ENCODE data around the gene PCK2.
"Not testable (repeated sequence)": the region's sequence is repeated elsewhere in the genome, so short reads cannot be mapped to it uniquely, and the experiment has no call there.

Gene PCK2

DNA sequence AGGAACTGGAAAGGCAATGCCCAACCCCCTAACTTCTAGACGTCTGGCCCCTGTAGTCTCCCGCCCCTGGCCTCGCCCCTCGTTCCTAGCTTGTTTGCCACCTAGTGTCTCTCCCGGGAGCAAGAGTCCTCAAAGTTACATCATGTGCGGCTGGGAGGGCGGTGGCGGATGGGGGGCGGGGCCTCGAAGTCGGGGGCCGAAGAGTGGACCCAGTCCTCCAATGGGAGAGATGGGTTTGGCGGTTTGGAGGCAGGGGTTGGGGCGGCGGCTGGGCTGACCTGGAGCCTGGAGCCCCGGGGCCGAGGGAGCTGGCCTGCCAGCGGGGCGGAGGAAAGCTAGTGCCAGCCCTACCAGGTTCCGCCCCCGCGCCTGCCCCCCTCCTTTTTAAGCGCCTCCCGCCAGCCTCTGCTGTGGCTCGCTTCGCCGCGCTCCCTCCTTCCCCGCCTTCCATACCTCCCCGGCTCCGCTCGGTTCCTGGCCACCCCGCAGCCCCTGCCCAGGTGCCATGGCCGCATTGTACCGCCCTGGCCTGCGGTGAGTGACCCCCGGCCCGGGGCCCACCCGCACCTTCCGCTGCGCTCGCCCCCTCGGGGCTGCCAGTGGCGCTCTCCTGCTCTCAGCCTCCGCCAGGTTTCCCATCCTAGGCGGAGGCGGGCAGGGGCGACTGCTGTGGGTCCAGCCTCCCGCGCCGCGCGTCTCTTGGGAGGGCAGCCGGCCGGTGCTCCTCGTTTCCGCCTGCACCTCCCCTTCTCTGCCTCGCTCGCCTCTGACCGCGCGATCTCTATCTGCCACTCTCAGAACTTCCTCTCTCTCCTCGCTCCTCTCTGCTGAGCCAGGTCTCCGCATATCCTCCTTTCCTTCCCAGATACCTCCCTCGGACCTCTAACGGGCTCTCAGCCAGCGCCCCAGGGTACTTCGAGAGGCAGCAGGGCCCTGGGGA, at the start of gene PCK2:
TSS of gene PCK2 (plus strand) at position 411 of the 940 bp plus-strand sequence. CDS start at position 506, 95 bp downstream.
- peak; percentile 57 for DNase-seq (ENCODE audit: low spot score)

DNA sequence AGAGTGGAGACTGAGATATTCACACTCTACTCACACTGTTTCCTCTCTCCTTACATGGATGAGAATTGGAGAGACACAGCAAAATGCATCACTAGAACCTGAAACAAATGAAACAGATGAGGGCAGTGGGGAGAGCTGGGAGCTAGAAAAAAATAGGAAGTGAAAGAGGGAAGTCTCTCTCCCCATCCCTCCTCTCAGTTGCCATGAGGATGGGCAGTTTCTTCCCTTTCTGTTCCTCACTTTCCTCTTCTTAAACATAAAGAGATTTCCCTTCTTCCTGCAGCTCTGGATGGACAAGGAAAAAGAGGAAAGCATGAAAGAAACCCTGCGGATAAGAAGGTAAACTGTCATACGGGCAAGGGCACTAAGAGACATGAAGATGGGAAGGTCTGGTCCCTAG, 45.1 kb upstream of the PCK2 start:
- not testable (repeated sequence) for DNase-seq (ENCODE audit: low spot score)

DNA sequence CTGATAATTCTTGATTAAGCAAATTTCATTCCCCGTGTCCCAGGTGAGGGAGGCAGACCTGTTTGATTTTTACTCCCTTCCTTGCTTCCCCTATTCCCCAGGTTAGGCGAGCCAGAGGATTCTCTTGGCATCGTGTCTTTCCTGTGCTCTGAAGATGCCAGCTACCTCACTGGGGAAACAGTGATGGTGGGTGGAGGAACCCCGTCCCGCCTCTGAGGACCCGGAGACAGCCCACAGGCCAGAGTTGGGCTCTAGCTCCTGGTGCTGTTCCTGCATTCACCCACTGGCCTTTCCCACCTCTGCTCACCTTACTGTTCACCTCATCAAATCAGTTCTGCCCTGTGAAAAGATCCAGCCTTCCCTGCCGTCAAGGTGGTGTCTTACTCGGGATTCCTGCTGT, 43.4 kb upstream of the PCK2 start:
- DNase-seq (ENCODE audit: low spot score): not testable (repeated sequence)

DNA sequence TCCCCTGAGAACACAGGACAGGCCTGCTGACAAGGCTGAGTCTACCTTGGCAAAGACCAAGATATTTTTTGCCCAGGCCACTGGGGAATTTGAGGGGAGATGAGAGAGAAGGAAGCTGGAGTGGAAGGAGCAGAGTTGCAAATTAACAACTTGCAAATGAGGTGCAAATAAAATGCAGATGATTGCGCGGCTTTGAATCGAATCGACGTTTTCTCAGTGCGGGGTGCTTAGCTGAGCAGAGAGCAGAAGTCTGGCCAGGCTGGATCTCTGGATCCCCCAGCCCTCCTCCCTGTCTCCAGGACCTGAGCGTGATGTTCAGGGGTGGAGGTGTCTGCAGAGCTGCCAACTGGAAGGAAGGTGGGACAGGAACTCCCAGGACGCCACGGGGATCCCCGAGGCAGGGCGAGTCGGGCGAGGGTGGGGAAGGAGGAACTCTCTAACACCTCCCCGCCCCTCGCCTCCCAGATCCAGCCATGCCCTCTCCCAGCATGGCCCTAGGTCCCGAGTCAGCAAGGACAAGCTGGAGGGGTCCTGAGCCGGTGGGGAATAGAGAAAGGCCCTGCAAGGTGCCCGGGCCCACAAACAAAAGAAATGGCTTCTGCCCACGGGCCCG, 42.8 kb upstream of the PCK2 start:
- no peak for DNase-seq (ENCODE audit: low spot score)

DNA sequence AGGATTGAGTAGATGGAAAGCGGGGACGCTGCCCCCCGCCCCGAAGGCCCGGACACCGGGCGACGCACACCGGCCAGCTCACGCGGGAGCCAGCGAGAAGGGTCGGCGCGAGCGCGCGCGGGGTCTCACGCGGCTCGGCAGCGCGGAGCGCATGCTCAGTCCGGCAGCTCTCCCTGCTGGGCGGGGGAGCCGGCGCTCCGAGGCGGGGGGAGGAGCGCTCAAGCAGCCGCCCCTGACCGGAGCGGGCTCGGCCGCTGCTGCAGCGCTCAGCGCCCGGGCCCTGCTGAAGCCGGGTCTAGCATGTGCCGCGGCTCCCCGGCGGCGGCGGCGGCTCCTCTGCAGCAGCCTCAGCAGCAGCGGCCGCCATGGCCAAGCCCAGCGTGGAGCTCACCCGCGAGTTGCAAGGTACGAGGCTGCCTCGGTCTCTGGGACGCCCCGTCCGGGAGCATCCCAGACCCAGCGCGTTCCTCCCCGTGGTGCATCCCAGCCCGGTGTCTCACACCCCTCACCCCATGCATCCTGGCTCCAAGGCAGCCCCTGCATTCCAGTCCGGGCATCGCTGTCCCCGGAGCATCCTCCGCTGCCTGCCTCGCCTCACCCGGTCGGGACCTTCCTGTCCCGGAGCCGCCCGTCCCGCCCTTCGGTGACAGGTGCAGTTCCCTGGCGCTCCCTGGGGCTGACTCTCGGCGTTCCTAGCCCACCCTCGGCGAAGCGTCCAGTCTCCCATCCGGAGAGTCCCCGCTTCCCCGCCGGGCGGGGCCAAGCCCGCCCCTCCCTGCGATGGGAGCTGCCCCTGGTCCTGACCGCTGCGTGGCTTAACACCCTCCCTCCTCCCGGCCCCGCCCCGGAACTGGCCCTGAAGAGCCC, 42.1 kb upstream of the PCK2 start, which contains the start of gene CARMIL3:
TSS of gene CARMIL3 (plus strand) at position 221 of the 867 bp plus-strand sequence. CDS start at position 366, 145 bp downstream.
- DNase-seq (ENCODE audit: low spot score): peak; percentile 58

DNA sequence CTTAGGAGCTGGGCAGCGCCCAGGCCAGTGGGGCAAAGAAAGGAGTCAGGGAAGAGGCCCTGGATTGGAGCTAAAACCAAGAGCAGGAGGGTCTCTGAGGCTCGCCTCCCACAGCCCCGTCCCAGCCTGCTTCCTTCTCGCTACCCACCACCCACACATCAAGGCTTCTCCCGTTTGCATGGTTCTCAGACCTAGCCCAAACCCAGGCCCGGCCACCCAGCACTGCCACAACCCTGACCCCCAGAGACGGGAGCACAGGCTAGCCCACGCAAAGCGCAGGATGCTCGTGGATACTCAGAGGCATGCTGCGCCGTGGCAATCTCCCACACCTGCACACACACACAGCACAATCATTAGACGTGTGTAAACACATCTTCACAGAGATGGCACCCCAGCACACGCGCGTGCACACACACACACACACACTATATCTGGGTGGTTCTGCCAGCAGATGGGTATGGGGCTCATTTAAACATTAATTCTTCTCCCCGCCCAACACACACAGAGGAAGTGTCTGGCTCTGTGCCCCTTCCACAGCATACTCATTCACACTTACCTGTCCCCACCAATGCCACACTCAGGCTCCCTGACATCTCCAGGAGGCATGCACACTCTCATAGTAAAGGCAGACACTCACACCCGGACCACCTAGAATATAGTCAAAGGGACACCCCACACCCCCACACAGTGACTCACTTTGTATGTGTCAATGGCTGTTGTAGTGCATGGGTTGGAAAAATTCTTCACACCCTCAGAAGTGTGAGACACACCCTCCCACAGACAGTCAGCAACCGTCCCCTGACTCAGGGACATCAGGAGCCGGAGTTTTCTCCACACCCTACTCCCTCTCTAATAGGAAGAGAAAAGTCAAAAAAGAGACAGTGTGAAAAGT, 41.2 kb upstream of the PCK2 start:
- peak; percentile 78 for DNase-seq (ENCODE audit: low spot score)

DNA sequence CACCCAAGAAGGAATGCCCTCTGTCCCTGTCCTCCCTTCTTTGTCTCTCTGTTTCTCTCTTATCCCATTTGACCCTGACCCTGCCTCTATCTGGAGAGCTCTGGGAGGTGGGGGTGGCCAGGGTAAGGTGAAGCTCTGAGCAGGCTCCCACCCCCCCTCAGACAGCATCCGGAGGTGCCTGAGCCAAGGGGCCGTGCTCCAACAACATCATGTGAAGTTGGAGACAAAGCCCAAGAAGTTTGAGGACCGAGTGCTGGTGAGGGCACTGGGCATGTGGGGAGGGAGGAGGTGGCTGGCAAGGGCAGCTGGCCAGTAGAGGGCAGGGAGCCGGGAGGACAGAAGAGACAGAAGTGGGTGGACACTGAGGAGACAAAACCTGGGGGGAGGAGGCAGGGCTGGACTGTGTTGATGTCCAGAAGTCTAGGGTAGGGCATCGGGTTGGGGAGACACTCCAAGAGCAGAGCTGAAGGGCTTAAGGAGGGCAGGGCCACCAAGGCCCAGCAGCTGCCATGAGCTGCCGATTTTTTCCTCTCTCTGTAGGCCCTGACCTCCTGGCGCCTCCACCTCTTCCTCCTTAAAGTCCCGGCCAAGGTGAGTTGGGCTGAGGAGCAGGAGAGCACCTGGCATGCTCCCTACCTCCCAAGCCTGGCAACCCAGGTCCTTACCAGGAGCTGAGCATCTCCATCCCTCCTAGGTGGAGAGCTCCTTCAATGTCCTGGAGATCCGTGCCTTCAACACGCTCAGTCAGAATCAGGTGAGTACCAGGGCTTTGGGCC, 40.4 kb upstream of the PCK2 start:
- no peak for DNase-seq (ENCODE audit: low spot score)

DNA sequence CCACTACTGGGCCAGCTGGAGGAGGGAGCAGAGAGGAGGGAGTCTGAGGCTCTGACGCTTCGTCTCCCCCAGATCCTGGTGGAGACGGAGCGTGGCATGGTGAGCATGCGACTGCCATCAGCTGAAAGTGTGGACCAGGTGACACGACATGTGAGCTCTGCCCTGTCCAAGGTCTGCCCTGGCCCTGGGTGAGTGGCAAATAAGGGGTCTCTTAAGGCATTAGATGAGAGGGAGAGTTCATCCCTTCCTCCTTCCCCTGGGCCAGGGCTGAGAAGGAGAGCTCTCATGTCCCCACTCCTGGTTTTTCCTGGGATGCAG, 39.8 kb upstream of the PCK2 start:
- DNase-seq (ENCODE audit: low spot score): no peak

DNA sequence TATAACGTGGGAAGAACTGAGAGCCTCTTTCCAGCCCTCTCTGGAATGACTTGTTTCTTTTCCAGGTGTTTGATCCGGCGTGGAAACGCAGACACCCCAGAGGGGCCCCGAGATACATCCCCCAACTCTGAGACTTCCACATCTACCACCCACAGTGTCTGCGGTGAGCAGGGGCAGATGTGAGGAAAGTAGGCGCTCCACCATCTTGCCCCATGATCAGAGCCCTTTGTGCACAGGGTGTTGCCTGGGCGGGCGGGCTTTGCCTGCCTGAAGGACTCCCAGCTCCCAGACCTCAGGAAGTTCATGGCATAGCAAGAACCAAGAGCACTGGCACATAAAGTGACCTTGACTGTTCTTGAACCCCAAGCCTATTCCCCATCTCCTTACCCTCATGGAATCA, 39.5 kb upstream of the PCK2 start:
- DNase-seq (ENCODE audit: low spot score): no peak

DNA sequence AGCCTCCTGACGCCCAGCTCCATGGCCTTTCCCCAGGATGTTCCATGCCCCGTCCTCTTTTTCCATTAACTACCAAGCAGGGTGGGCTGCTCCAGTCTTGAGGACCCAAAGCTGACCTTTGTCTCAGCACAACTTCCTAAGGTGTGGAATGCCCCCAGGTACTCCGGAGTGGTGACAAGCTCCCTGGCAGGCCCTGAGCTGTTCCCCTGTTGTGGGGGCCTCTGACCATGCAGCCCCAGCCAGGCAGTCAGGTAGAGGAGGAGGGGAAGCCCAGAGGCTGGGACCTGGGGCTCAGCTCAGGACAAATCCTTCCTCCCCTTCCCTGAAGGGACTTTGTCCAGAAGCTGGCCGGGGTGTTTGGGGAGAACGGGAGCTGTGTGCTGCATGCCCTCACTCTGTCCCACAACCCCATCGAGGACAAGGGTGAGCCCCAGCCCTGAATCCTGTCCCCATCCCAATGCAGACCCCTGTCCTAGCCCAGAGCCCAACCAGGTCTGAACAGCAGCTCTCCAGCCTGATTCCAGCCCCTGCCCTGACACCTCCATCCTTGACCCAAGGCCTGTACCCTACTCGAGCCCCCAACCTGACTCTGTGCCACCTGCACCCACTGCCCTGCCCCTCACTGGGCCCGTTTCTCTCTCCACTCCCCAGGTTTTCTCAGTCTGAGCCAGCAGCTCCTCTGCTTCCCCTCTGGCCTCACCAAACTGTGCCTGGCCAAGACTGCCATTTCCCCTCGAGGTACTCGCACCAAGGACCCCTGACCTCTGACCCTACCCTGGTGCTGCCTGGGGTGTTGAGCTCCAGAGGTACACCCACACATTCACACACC, 37.9 kb upstream of the PCK2 start:
- DNase-seq (ENCODE audit: low spot score): no peak

DNA sequence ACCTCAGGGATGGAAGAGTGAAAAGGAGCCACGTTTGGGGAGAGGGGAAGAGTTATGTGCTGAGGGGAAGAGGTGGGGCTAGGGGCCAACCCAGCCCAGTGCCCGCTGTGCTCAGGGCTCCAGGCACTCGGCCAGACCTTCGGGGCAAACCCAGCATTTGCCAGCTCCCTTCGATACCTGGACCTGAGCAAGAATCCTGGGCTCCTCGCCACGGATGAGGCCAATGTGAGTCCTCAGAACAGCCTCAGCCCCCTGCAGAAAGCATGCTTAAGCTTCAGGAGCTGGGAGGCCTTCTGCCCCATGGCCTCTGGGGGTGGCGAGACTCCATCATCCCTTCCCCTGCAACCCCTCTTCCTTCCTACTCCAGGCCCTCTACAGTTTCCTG, 37.3 kb upstream of the PCK2 start:
- DNase-seq (ENCODE audit: low spot score): no peak

DNA sequence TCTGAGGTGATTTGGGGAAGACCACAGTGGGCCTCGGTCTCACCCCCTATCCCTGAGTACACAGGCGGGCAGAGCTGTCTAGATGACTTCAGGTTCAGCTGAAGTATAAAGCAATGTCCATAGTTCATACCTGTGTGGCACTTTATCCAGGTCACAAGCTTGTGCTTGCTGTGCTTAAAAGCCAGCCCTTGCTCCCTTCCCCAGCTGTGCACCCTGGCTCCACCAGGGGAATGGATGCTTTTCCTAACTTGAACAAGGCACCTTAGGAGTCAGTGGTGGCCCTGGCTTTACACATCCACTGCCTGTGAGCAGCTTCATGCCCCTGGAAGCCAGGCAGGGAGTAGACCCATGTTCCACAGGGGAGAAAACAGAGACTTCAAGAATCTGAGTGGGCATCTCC, 36.8 kb upstream of the PCK2 start:
- DNase-seq (ENCODE audit: low spot score): no peak

DNA sequence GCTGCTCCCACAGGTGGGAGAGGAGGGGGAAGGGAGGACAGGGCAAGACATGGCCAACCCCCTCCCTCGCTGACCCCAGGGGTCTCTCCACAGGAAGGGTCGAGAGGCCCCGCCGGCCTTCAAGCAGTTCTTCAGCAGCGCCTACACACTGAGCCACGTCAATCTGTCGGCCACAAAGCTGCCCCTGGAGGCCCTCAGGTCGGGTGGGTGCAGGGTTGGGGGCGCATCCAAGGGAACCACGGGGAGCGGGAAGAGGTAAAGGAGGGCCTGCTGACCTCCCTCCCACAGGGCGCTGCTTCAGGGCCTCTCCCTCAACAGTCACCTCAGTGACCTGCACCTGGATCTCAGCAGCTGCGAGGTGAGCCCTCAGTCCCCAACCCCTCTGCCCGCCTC, 36.2 kb upstream of the PCK2 start:
- DNase-seq (ENCODE audit: low spot score): no peak

DNA sequence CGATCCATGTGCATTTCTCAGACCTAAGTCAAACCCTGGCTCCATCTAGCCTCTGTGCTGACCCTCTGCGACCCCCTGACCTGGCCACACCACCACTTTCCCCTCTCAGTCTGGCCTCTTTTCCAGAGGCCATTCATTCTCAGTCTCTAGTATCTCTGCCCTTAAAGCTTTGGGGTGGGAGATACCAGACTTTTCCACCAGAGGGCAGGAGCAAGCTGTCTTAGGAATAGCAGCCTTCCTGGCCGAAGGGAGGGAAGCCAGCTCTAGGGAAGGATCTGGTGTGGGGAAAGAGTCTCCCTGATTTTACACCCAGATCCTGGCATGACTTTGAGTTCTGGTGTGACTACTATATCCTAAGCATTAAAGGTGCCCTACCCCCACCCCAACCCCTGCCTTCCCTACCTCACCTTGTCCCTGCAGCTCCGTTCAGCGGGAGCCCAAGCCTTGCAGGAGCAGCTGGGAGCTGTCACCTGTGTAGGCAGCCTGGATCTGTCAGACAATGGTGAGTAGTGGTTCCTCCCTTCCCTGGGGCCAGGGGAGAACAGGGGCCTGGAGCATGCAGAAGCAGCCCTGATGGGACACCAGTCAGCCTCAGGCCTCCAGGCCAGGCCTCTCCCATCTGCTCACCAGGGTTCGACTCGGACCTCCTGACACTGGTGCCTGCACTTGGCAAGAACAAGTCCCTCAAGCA, 35.7 kb upstream of the PCK2 start:
- DNase-seq (ENCODE audit: low spot score): peak; percentile 81

DNA sequence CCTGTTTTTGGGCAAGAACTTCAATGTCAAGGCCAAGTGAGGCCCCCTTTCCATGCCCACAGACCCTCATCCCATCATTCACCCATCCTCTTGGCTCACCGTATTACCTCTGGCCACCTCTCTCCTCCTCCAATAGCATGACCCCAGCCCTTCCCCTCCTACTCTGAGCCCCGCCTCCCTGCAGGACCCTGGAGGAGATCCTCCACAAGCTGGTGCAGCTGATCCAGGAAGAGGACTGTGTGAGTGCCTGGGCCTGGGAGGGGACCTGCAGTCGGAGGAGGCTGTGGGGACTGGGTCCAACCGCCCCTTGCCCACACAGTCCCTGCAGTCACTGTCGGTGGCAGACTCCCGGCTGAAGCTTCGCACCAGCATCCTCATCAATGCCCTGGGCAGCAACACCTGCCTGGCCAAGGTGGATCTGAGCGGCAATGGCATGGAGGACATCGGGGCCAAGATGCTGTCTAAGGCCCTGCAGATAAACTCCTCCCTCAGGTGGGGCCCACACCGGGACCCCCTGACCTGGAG, 35.1 kb upstream of the PCK2 start:
- DNase-seq (ENCODE audit: low spot score): no peak

DNA sequence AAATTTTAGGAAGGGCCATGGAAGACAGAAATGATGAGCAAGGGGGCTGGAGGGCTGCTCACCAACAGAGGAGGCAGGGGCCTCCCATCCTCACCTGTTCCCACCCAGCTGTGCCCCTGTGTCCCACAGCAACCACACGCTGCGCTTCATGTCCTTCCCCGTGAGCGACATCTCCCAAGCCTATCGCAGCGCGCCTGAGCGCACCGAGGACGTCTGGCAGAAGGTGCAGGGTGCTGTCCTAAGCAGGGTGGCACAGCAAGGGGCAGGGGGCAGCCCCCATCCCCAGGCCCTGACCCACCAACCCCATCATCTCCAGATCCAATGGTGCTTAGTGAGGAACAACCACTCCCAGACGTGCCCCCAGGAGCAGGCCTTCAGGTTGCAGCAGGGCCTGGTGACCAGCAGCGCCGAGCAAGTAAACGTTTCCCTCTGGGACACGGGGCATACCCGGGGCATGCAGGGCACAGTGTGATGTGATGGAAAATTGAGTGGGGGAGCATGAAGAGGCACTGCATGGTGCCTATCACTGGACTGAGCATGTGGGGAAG, 34.2 kb upstream of the PCK2 start:
- no peak for DNase-seq (ENCODE audit: low spot score)

DNA sequence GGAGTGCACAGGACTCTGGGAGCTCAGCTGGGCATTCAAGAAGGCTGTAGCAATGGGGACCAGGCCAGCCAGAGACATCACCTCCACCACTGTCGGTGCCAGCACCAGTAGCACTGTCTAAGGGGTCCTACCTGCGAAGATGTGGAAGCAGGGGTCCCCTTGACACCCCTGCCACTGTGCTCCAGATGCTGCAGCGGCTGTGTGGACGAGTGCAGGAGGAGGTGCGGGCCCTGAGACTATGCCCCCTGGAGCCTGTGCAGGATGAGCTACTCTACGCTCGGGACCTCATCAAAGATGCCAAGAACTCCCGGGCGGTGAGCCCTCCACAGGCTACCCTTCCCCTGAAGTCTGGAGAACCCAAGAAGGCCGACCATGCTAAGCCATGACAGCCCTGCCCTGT, 33.7 kb upstream of the PCK2 start:
- no peak for DNase-seq (ENCODE audit: low spot score)
